Measurements from ENCODE around the gene GALNT17. TPM values are rescaled to one million over a fixed set of nuclear protein-coding genes. Genes with fewer than 3 reads are reported as not detected.
"Not testable (repeated sequence)": the region's sequence is repeated elsewhere in the genome, so short reads cannot be mapped to it uniquely, and the experiment has no call there.

GALNT17 gene
- polyA plus RNA-seq, 1 donor (not counting 4 experiments of a cell fraction or from before 2014, with no cell fraction given), result not detected

DNA sequence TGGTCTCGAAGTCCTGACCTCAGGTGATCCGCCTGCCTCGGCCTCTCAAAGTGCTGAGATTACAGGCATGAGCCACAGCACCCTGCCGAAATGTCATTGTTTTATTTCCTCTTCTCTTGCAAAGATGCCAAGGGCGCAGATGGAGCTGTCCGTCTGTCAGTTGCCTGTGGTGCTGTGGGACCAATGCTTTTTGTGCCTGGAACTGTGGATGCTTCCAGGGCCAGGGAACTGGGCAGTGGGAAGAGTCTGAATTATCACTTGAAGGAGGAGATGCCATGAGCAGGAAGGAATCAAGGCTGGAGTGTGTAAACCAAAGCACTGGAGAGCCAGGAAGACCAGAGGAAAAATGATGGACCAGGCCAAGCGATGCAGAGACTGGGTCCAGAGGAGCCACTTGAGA, 459.9 kb downstream of the GALNT17 start:
- no peaks in the 10 kb centered on the region for H4K20me1 ChIP-seq (ENCODE audit: control insufficient read depth, extremely low read depth, insufficient read depth, low read length)
- no peak overlapping the region for H2AFZ ChIP-seq (ENCODE audit: control insufficient read depth, low read length)
- DNase-seq (ENCODE audit: low read depth, low spot score) (no peak), FAIRE-seq (no peak)
- dilution Hi-C loops (cut with MboI; ENCODE audit: extremely low pct_ligation_motif_present, low sequenced_read_pairs), result no loop called here
- no peaks in the 10 kb centered on the region for H3K9me1 ChIP-seq (ENCODE audit: control insufficient read depth, extremely low read depth, insufficient read depth, low read length)
- H3K36me3 ChIP-seq (ENCODE audit: control insufficient read depth in 2 of 2, extremely low read depth in 1 of 2, insufficient read depth in 2 of 2, low read length in 2 of 2), result no peaks in the 10 kb centered on the region
- no peak overlapping the region for H3K27ac ChIP-seq (ENCODE audit: control insufficient read depth, insufficient read depth, low read length)
- no peak overlapping the region for H3K9ac ChIP-seq (ENCODE audit: control insufficient read depth, extremely low read depth, insufficient read depth, low read length)
- TF ChIP-seq, protein P1, sequence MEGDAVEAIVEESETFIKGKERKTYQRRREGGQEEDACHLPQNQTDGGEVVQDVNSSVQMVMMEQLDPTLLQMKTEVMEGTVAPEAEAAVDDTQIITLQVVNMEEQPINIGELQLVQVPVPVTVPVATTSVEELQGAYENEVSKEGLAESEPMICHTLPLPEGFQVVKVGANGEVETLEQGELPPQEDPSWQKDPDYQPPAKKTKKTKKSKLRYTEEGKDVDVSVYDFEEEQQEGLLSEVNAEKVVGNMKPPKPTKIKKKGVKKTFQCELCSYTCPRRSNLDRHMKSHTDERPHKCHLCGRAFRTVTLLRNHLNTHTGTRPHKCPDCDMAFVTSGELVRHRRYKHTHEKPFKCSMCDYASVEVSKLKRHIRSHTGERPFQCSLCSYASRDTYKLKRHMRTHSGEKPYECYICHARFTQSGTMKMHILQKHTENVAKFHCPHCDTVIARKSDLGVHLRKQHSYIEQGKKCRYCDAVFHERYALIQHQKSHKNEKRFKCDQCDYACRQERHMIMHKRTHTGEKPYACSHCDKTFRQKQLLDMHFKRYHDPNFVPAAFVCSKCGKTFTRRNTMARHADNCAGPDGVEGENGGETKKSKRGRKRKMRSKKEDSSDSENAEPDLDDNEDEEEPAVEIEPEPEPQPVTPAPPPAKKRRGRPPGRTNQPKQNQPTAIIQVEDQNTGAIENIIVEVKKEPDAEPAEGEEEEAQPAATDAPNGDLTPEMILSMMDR (optimal IDR thresholded peaks at IDR 0.05 in 1 of 3, IDR thresholded peaks at IDR 0.05 in 1 of 3, conservative IDR thresholded peaks at IDR 0.05 in 1 of 3; ENCODE audit: extremely low read depth in 1 of 3, insufficient read depth in 2 of 3, low read length in 3 of 3), result no peak
- no peak overlapping the region for H3K4me3 ChIP-seq (ENCODE audit: control insufficient read depth in 2 of 3, extremely low read depth in 1 of 3, insufficient read depth in 2 of 3, low read depth in 1 of 3, low read length in 3 of 3)
- no peaks in the 10 kb centered on the region for H3K4me1 ChIP-seq (ENCODE audit: control insufficient read depth, extremely low read depth, insufficient read depth, low read length)
- peaks cover 3% of the 10 kb centered on the region for H3K9me3 ChIP-seq (ENCODE audit: control insufficient read depth, low read depth, low read length)
- no peaks in the 10 kb centered on the region for H3K27me3 ChIP-seq (ENCODE audit: control insufficient read depth, extremely low read depth, insufficient read depth, low read length)
- H3K4me2 ChIP-seq (ENCODE audit: control insufficient read depth, extremely low read depth, insufficient read depth, low read depth, low read length), result no peak overlapping the region
- no peaks in the 10 kb centered on the region for H3K79me2 ChIP-seq (ENCODE audit: control insufficient read depth, insufficient read depth, low read length)

DNA sequence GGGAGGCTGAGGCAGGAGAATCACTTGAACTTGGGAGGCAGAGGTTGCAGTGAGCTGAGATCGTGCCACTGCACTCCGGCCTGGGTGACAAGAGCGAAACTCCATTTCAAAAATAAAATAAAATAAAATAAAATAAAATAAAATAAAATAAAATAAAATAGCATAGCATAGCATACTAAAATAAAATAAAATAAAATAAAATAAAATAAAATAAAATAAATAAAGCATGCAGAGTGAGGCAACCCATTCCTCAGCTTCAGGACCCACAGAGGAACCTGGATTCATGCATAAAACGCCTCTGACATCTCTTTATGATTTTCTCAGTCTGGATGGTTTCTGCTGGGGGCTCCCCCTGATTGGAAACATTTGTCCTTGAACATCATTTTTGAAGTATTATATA, 460.4 kb downstream of the GALNT17 start:
- H3K4me3 ChIP-seq (ENCODE audit: control insufficient read depth in 2 of 3, extremely low read depth in 1 of 3, insufficient read depth in 2 of 3, low read depth in 1 of 3, low read length in 3 of 3); H3K9me1 ChIP-seq (ENCODE audit: control insufficient read depth, extremely low read depth, insufficient read depth, low read length); H3K79me2 ChIP-seq (ENCODE audit: control insufficient read depth, insufficient read depth, low read length); H2AFZ ChIP-seq (ENCODE audit: control insufficient read depth, low read length); H3K9me3 ChIP-seq (ENCODE audit: control insufficient read depth, low read depth, low read length); H3K27ac ChIP-seq (ENCODE audit: control insufficient read depth, insufficient read depth, low read length); FAIRE-seq; H3K27me3 ChIP-seq (ENCODE audit: control insufficient read depth, extremely low read depth, insufficient read depth, low read length); DNase-seq (ENCODE audit: low read depth, low spot score); H3K4me1 ChIP-seq (ENCODE audit: control insufficient read depth, extremely low read depth, insufficient read depth, low read length); H3K36me3 ChIP-seq (ENCODE audit: control insufficient read depth in 2 of 2, extremely low read depth in 1 of 2, insufficient read depth in 2 of 2, low read length in 2 of 2); dilution Hi-C loops (cut with MboI; ENCODE audit: extremely low pct_ligation_motif_present, low sequenced_read_pairs); H4K20me1 ChIP-seq (ENCODE audit: control insufficient read depth, extremely low read depth, insufficient read depth, low read length); H3K9ac ChIP-seq (ENCODE audit: control insufficient read depth, extremely low read depth, insufficient read depth, low read length); H3K4me2 ChIP-seq (ENCODE audit: control insufficient read depth, extremely low read depth, insufficient read depth, low read depth, low read length): not testable (repeated sequence)

DNA sequence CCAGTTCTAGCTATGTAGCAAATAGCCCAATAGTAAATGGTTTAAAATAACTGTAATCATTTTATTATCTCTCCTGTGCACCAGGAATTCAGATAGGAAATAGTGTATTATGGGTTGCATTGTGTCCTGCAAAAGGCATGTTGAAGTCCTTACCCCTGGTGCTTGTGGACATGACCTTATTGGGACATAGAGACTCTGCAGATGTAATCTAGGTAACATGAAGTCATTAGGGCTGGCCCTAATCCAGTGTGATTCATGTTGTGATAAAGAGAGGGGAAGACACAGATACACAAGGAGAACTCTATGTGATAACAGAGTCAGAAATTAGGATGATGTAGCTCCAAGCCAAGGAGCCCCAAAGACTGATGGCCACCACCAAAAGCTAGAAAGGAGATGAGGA, 462.8 kb downstream of the GALNT17 start:
- Histone ChIP-seq H3K27ac (ENCODE audit: control insufficient read depth, insufficient read depth, low read length) (no peak overlapping the region), H3K9me1 (ENCODE audit: control insufficient read depth, extremely low read depth, insufficient read depth, low read length) (no peaks in the 10 kb centered on the region), H3K4me2 (ENCODE audit: control insufficient read depth, extremely low read depth, insufficient read depth, low read depth, low read length) (no peak overlapping the region), H4K20me1 (ENCODE audit: control insufficient read depth, extremely low read depth, insufficient read depth, low read length) (no peaks in the 10 kb centered on the region), H3K4me3 (ENCODE audit: control insufficient read depth in 2 of 3, extremely low read depth in 1 of 3, insufficient read depth in 2 of 3, low read depth in 1 of 3, low read length in 3 of 3) (no peak overlapping the region), H2AFZ (ENCODE audit: control insufficient read depth, low read length) (no peak overlapping the region), H3K9me3 (ENCODE audit: control insufficient read depth, low read depth, low read length) (peaks cover 3% of the 10 kb centered on the region), H3K79me2 (ENCODE audit: control insufficient read depth, insufficient read depth, low read length) (no peaks in the 10 kb centered on the region), H3K27me3 (ENCODE audit: control insufficient read depth, extremely low read depth, insufficient read depth, low read length) (no peaks in the 10 kb centered on the region), H3K36me3 (ENCODE audit: control insufficient read depth in 2 of 2, extremely low read depth in 1 of 2, insufficient read depth in 2 of 2, low read length in 2 of 2) (no peaks in the 10 kb centered on the region), H3K9ac (ENCODE audit: control insufficient read depth, extremely low read depth, insufficient read depth, low read length) (no peak overlapping the region), H3K4me1 (ENCODE audit: control insufficient read depth, extremely low read depth, insufficient read depth, low read length) (no peaks in the 10 kb centered on the region)
- DNase-seq (ENCODE audit: low read depth, low spot score) (no peak), FAIRE-seq (no peak)
- TF ChIP-seq, protein P1 (optimal IDR thresholded peaks at IDR 0.05 in 1 of 3, IDR thresholded peaks at IDR 0.05 in 1 of 3, conservative IDR thresholded peaks at IDR 0.05 in 1 of 3; ENCODE audit: extremely low read depth in 1 of 3, insufficient read depth in 2 of 3, low read length in 3 of 3), result no peak
- TF ChIP-seq EZH2 (IDR thresholded peaks at IDR 0.05; ENCODE audit: low read length), result no peak
- dilution Hi-C loops (cut with MboI; ENCODE audit: extremely low pct_ligation_motif_present, low sequenced_read_pairs), result no loop called here
